ENCODE results near the gene EBP.

Gene EBP

GRCh38 chrX:48491809-48492208, 29.8 kb upstream of the EBP start:
- Histone ChIP-seq H3K9ac (ENCODE audit: low read depth in 1 of 2, low read length in 2 of 2) (no peak overlapping the region), H3K27me3 (ENCODE audit: control insufficient read depth in 1 of 2, insufficient read depth in 2 of 2, low read length in 2 of 2) (no peaks in the 10 kb centered on the region), H3K4me3 (ENCODE audit: low read depth in 1 of 2, low read length in 2 of 2) (no peak overlapping the region), H3K27ac (ENCODE audit: low read depth, low read length) (no peak overlapping the region), H3K4me1 (ENCODE audit: control insufficient read depth in 1 of 2, insufficient read depth in 2 of 2, low read length in 2 of 2) (no peaks in the 10 kb centered on the region), H3K36me3 (ENCODE audit: control insufficient read depth in 1 of 2, insufficient read depth in 2 of 2, low read length in 2 of 2) (no peaks in the 10 kb centered on the region), H3K9me3 (ENCODE audit: control insufficient read depth in 1 of 2, low read length in 2 of 2) (no peaks in the 10 kb centered on the region)

GRCh38 chrX:48492293-48492910, 29.2 kb upstream of the EBP start:
- H3K27ac ChIP-seq (ENCODE audit: low read depth, low read length): no peak overlapping the region
- H3K4me1 ChIP-seq (ENCODE audit: control insufficient read depth in 1 of 2, insufficient read depth in 2 of 2, low read length in 2 of 2): no peaks in the 10 kb centered on the region
- H3K27me3 ChIP-seq (ENCODE audit: control insufficient read depth in 1 of 2, insufficient read depth in 2 of 2, low read length in 2 of 2): no peaks in the 10 kb centered on the region
- no peaks in the 10 kb centered on the region for H3K9me3 ChIP-seq (ENCODE audit: control insufficient read depth in 1 of 2, low read length in 2 of 2)
- no peak overlapping the region for H3K9ac ChIP-seq (ENCODE audit: low read depth in 1 of 2, low read length in 2 of 2)
- no peak overlapping the region for H3K4me3 ChIP-seq (ENCODE audit: low read depth in 1 of 2, low read length in 2 of 2)
- no peaks in the 10 kb centered on the region for H3K36me3 ChIP-seq (ENCODE audit: control insufficient read depth in 1 of 2, insufficient read depth in 2 of 2, low read length in 2 of 2)

- Histone ChIP-seq H3K36me3 (ENCODE audit: control insufficient read depth in 1 of 2, insufficient read depth in 2 of 2, low read length in 2 of 2) (no peaks in the 10 kb centered on the region), H3K9ac (ENCODE audit: low read depth in 1 of 2, low read length in 2 of 2) (no peak overlapping the region), H3K9me3 (ENCODE audit: control insufficient read depth in 1 of 2, low read length in 2 of 2) (no peaks in the 10 kb centered on the region), H3K4me3 (ENCODE audit: low read depth in 1 of 2, low read length in 2 of 2) (no peak overlapping the region), H3K4me1 (ENCODE audit: control insufficient read depth in 1 of 2, insufficient read depth in 2 of 2, low read length in 2 of 2) (no peaks in the 10 kb centered on the region), H3K27ac (ENCODE audit: low read depth, low read length) (no peak overlapping the region), H3K27me3 (ENCODE audit: control insufficient read depth in 1 of 2, insufficient read depth in 2 of 2, low read length in 2 of 2) (no peaks in the 10 kb centered on the region)
These were observed 27.7 kb upstream of the EBP start for GRCh38 chrX:48493890-48494364.

- no peaks in the 10 kb centered on the region for H3K9me3 ChIP-seq (ENCODE audit: control insufficient read depth in 1 of 2, low read length in 2 of 2)
- H3K27ac ChIP-seq (ENCODE audit: low read depth, low read length): no peak overlapping the region
- no peaks in the 10 kb centered on the region for H3K36me3 ChIP-seq (ENCODE audit: control insufficient read depth in 1 of 2, insufficient read depth in 2 of 2, low read length in 2 of 2)
- no peaks in the 10 kb centered on the region for H3K27me3 ChIP-seq (ENCODE audit: control insufficient read depth in 1 of 2, insufficient read depth in 2 of 2, low read length in 2 of 2)
- no peak overlapping the region for H3K9ac ChIP-seq (ENCODE audit: low read depth in 1 of 2, low read length in 2 of 2)
- H3K4me1 ChIP-seq (ENCODE audit: control insufficient read depth in 1 of 2, insufficient read depth in 2 of 2, low read length in 2 of 2): no peaks in the 10 kb centered on the region
- H3K4me3 ChIP-seq (ENCODE audit: low read depth in 1 of 2, low read length in 2 of 2): no peak overlapping the region
These were observed 24.9 kb upstream of the EBP start for GRCh38 chrX:48496660-48497059.

GRCh38 chrX:48497871-48498270, 23.7 kb upstream of the EBP start:
- no peaks in the 10 kb centered on the region for H3K9me3 ChIP-seq (ENCODE audit: control insufficient read depth in 1 of 2, low read length in 2 of 2)
- no peaks in the 10 kb centered on the region for H3K27me3 ChIP-seq (ENCODE audit: control insufficient read depth in 1 of 2, insufficient read depth in 2 of 2, low read length in 2 of 2)
- no peaks in the 10 kb centered on the region for H3K4me1 ChIP-seq (ENCODE audit: control insufficient read depth in 1 of 2, insufficient read depth in 2 of 2, low read length in 2 of 2)
- H3K36me3 ChIP-seq (ENCODE audit: control insufficient read depth in 1 of 2, insufficient read depth in 2 of 2, low read length in 2 of 2): no peaks in the 10 kb centered on the region
- no peak overlapping the region for H3K27ac ChIP-seq (ENCODE audit: low read depth, low read length)
- no peak overlapping the region for H3K4me3 ChIP-seq (ENCODE audit: low read depth in 1 of 2, low read length in 2 of 2)
- H3K9ac ChIP-seq (ENCODE audit: low read depth in 1 of 2, low read length in 2 of 2): no peak overlapping the region

- Histone ChIP-seq H3K4me3 (ENCODE audit: low read depth in 1 of 2, low read length in 2 of 2) (no peak overlapping the region), H3K9ac (ENCODE audit: low read depth in 1 of 2, low read length in 2 of 2) (no peak overlapping the region), H3K4me1 (ENCODE audit: control insufficient read depth in 1 of 2, insufficient read depth in 2 of 2, low read length in 2 of 2) (no peaks in the 10 kb centered on the region), H3K9me3 (ENCODE audit: control insufficient read depth in 1 of 2, low read length in 2 of 2) (no peaks in the 10 kb centered on the region), H3K27me3 (ENCODE audit: control insufficient read depth in 1 of 2, insufficient read depth in 2 of 2, low read length in 2 of 2) (no peaks in the 10 kb centered on the region), H3K36me3 (ENCODE audit: control insufficient read depth in 1 of 2, insufficient read depth in 2 of 2, low read length in 2 of 2) (no peaks in the 10 kb centered on the region), H3K27ac (ENCODE audit: low read depth, low read length) (no peak overlapping the region)
These were observed 23.2 kb upstream of the EBP start for GRCh38 chrX:48498374-48498809.

- no peak overlapping the region for H3K9ac ChIP-seq (ENCODE audit: low read depth in 1 of 2, low read length in 2 of 2)
- H3K36me3 ChIP-seq (ENCODE audit: control insufficient read depth in 1 of 2, insufficient read depth in 2 of 2, low read length in 2 of 2): no peaks in the 10 kb centered on the region
- no peak overlapping the region for H3K4me3 ChIP-seq (ENCODE audit: low read depth in 1 of 2, low read length in 2 of 2)
- H3K27me3 ChIP-seq (ENCODE audit: control insufficient read depth in 1 of 2, insufficient read depth in 2 of 2, low read length in 2 of 2): no peaks in the 10 kb centered on the region
- H3K27ac ChIP-seq (ENCODE audit: low read depth, low read length): no peak overlapping the region
- H3K9me3 ChIP-seq (ENCODE audit: control insufficient read depth in 1 of 2, low read length in 2 of 2): no peaks in the 10 kb centered on the region
- H3K4me1 ChIP-seq (ENCODE audit: control insufficient read depth in 1 of 2, insufficient read depth in 2 of 2, low read length in 2 of 2): peaks cover under 1 to 3% of the 10 kb centered on the region in 2 donors
These were observed 17.3 kb upstream of the EBP start for GRCh38 chrX:48504261-48504660.

- no peak overlapping the region for H3K27ac ChIP-seq (ENCODE audit: low read depth, low read length)
- no peaks in the 10 kb centered on the region for H3K36me3 ChIP-seq (ENCODE audit: control insufficient read depth in 1 of 2, insufficient read depth in 2 of 2, low read length in 2 of 2)
- H3K4me3 ChIP-seq (ENCODE audit: low read depth in 1 of 2, low read length in 2 of 2): no peak overlapping the region
- no peaks in the 10 kb centered on the region for H3K27me3 ChIP-seq (ENCODE audit: control insufficient read depth in 1 of 2, insufficient read depth in 2 of 2, low read length in 2 of 2)
- peaks cover 4 to 11% of the 10 kb centered on the region in 2 donors for H3K4me1 ChIP-seq (ENCODE audit: control insufficient read depth in 1 of 2, insufficient read depth in 2 of 2, low read length in 2 of 2)
- H3K9ac ChIP-seq (ENCODE audit: low read depth in 1 of 2, low read length in 2 of 2): no peak overlapping the region
- no peaks in the 10 kb centered on the region for H3K9me3 ChIP-seq (ENCODE audit: control insufficient read depth in 1 of 2, low read length in 2 of 2)
These were observed 16.1 kb upstream of the EBP start for GRCh38 chrX:48505481-48505880.

GRCh38 chrX:48507246-48507645, 14.4 kb upstream of the EBP start:
- Histone ChIP-seq H3K9me3 (ENCODE audit: control insufficient read depth in 1 of 2, low read length in 2 of 2) (no peaks in the 10 kb centered on the region), H3K9ac (ENCODE audit: low read depth in 1 of 2, low read length in 2 of 2) (no peak overlapping the region), H3K27me3 (ENCODE audit: control insufficient read depth in 1 of 2, insufficient read depth in 2 of 2, low read length in 2 of 2) (no peaks in the 10 kb centered on the region), H3K4me3 (ENCODE audit: low read depth in 1 of 2, low read length in 2 of 2) (no peak overlapping the region), H3K27ac (ENCODE audit: low read depth, low read length) (no peak overlapping the region), H3K36me3 (ENCODE audit: control insufficient read depth in 1 of 2, insufficient read depth in 2 of 2, low read length in 2 of 2) (no peaks in the 10 kb centered on the region), H3K4me1 (ENCODE audit: control insufficient read depth in 1 of 2, insufficient read depth in 2 of 2, low read length in 2 of 2) (peaks cover 4 to 11% of the 10 kb centered on the region in 2 donors)

GRCh38 chrX:48508400-48509244, 13.0 kb upstream of the EBP start, which contains the start of gene PORCN:
PORCN (plus strand) TSS chrX:48508992; CDS start chrX:48509821, 829 bp downstream.
- H3K4me1 ChIP-seq (ENCODE audit: control insufficient read depth in 1 of 2, insufficient read depth in 2 of 2, low read length in 2 of 2): peaks cover 4 to 11% of the 10 kb centered on the region in 2 donors
- peak within 1 kb of the TSS; percentile 70 to 79 for H3K4me3 ChIP-seq (ENCODE audit: low read depth in 1 of 2, low read length in 2 of 2)
- peak within 1 kb of the TSS; percentile 65 to 69 for H3K9ac ChIP-seq (ENCODE audit: low read depth in 1 of 2, low read length in 2 of 2)
- H3K27ac ChIP-seq (ENCODE audit: low read depth, low read length): peak within 1 kb of the TSS; percentile 51
- no peaks in the 10 kb centered on the region for H3K36me3 ChIP-seq (ENCODE audit: control insufficient read depth in 1 of 2, insufficient read depth in 2 of 2, low read length in 2 of 2)
- H3K9me3 ChIP-seq (ENCODE audit: control insufficient read depth in 1 of 2, low read length in 2 of 2): no peaks in the 10 kb centered on the region
- no peaks in the 10 kb centered on the region for H3K27me3 ChIP-seq (ENCODE audit: control insufficient read depth in 1 of 2, insufficient read depth in 2 of 2, low read length in 2 of 2)

Data from duodenal mucosa (tissue), 2 donors.